Activated naive CD4-positive, alpha-beta T cell treated with anti-CD3 and anti-CD28 coated beads, Interleukin-2, amount 50 U/mL, for 72 hours (primary cell): Measurements from ENCODE around the gene ATG5. TPM values are rescaled to one million over a fixed set of nuclear protein-coding genes. Genes with fewer than 3 reads are reported as not detected.

ENCODE experiments used
- ATAC-seq, 2 donors: fragments of 150-1000 bp; cut with Tn5 transposase; 2 replicates each; pipeline ENCODE4 v1.10.0; 2021; ENCODE audit warnings: mild to moderate bottlenecking in 2 of 2, moderate library complexity in 2 of 2
- DNase-seq, 2 donors: peaks; one replicate each; pipeline ENCODE4 v3.0.0; 2021 to 2022; ENCODE audit warnings: low spot score in 2 of 2
- H3K27ac Mint-ChIP-seq, 2 donors: one replicate each; pipeline ENCODE4 v1.8.0; 2022; ENCODE audit warnings: mild to moderate bottlenecking in 2 of 2, mixed read lengths in 2 of 2
- H3K36me3 Mint-ChIP-seq, 2 donors: one replicate each; pipeline ENCODE4 v1.8.0; 2022; ENCODE audit warnings: mixed read lengths in 2 of 2
- H3K9me3 Mint-ChIP-seq, 2 donors: one replicate each; pipeline ENCODE4 v1.8.0; 2022; ENCODE audit warnings: mixed read lengths in 2 of 2
- total RNA-seq, 2 donors: library from RNA; stranded (reverse); gene quantifications; one replicate each; pipeline ENCODE4 v1.2.3, GENCODE V29; 2022

The ATG5 gene
- total RNA-seq, 2 donors from 2014 or later = 23.5 to 28.2 TPM

GRCh38 chr6:106186172-106186571 lies 139.4 kb downstream of the ATG5 start:
- peak in 1 of 2 donors; percentile 35 for ATAC-seq
- no peak overlapping the region for H3K27ac Mint-ChIP-seq
- no peaks in the 10 kb centered on the region for H3K9me3 Mint-ChIP-seq
- H3K36me3 Mint-ChIP-seq = peaks cover 0 to 5% of the 10 kb centered on the region in 2 donors
- no peak for DNase-seq

GRCh38 chr6:106185615-106186014 lies 139.9 kb downstream of the ATG5 start:
- DNase-seq (no peak), ATAC-seq (peak; percentile 43 to 68)
- Mint-ChIP-seq H3K9me3 (no peaks in the 10 kb centered on the region), H3K36me3 (peaks cover 0 to 5% of the 10 kb centered on the region in 2 donors), H3K27ac (peak overlapping the region in 1 of 2 donors; percentile 47)

GRCh38 chr6:106184629-106185028 lies 140.9 kb downstream of the ATG5 start:
- no peak for ATAC-seq

GRCh38 chr6:106183430-106183829 lies 142.1 kb downstream of the ATG5 start:
- H3K9me3 Mint-ChIP-seq = no peaks in the 10 kb centered on the region

More at GRCh38 chr6:106184629-106185028, 140.9 kb downstream of the ATG5 start:
- Mint-ChIP-seq H3K9me3 (no peaks in the 10 kb centered on the region), H3K36me3 (peaks cover 0 to 5% of the 10 kb centered on the region in 2 donors), H3K27ac (no peak overlapping the region)
- DNase-seq = no peak

GRCh38 chr6:106182455-106182854 lies 143.1 kb downstream of the ATG5 start:
- H3K36me3 Mint-ChIP-seq = peaks cover 0 to 5% of the 10 kb centered on the region in 2 donors
- no peak overlapping the region for H3K27ac Mint-ChIP-seq
- peak; percentile 27 to 44 for ATAC-seq
- DNase-seq = no peak
- H3K9me3 Mint-ChIP-seq = no peaks in the 10 kb centered on the region

More at GRCh38 chr6:106183430-106183829, 142.1 kb downstream of the ATG5 start:
- DNase-seq = no peak
- Mint-ChIP-seq H3K27ac (no peak overlapping the region), H3K36me3 (peaks cover 0 to 5% of the 10 kb centered on the region in 2 donors)
- no peak for ATAC-seq

- ATAC-seq (peak; percentile 50 to 60), DNase-seq (no peak)
- H3K36me3 Mint-ChIP-seq = peaks cover 0 to 5% of the 10 kb centered on the region in 2 donors
- peaks cover 0 to 3% of the 10 kb centered on the region in 2 donors for H3K9me3 Mint-ChIP-seq
- no peak overlapping the region for H3K27ac Mint-ChIP-seq
These were observed 143.7 kb downstream of the ATG5 start for GRCh38 chr6:106181664-106182418.

- peaks cover 0 to 12% of the 10 kb centered on the region in 2 donors for H3K9me3 Mint-ChIP-seq
- no peak for DNase-seq
- peaks cover 0 to 6% of the 10 kb centered on the region in 2 donors for H3K36me3 Mint-ChIP-seq
- no peak overlapping the region for H3K27ac Mint-ChIP-seq
- ATAC-seq = no peak
These were observed 145.4 kb downstream of the ATG5 start for GRCh38 chr6:106180208-106180607.

GRCh38 chr6:106178900-106179299 lies 146.7 kb downstream of the ATG5 start:
- H3K36me3 Mint-ChIP-seq = peaks cover 0 to 6% of the 10 kb centered on the region in 2 donors
- no peak for ATAC-seq
- DNase-seq = no peak
- H3K9me3 Mint-ChIP-seq = peaks cover 0 to 12% of the 10 kb centered on the region in 2 donors
- H3K27ac Mint-ChIP-seq = no peak overlapping the region

GRCh38 chr6:106177786-106178185 lies 147.8 kb downstream of the ATG5 start:
- H3K9me3 Mint-ChIP-seq = peaks cover 0 to 12% of the 10 kb centered on the region in 2 donors
- ATAC-seq = no peak

GRCh38 chr6:106173124-106173879 lies 152.3 kb downstream of the ATG5 start:
- Mint-ChIP-seq H3K36me3 (peaks cover 0 to 6% of the 10 kb centered on the region in 2 donors), H3K27ac (no peak overlapping the region), H3K9me3 (peaks cover 4 to 12% of the 10 kb centered on the region in 2 donors)
- no peak for DNase-seq
- no peak for ATAC-seq

More at GRCh38 chr6:106177786-106178185, 147.8 kb downstream of the ATG5 start:
- Mint-ChIP-seq H3K27ac (no peak overlapping the region), H3K36me3 (peaks cover 0 to 6% of the 10 kb centered on the region in 2 donors)
- DNase-seq = no peak

- peaks cover 0 to 4% of the 10 kb centered on the region in 2 donors for H3K9me3 Mint-ChIP-seq
- DNase-seq (no peak), ATAC-seq (no peak)
- H3K27ac Mint-ChIP-seq = no peak overlapping the region
- H3K36me3 Mint-ChIP-seq = peaks cover 0 to 5% of the 10 kb centered on the region in 2 donors
These were observed 155.3 kb downstream of the ATG5 start for GRCh38 chr6:106170030-106170791.

GRCh38 chr6:106169517-106169916 lies 156.0 kb downstream of the ATG5 start:
- ATAC-seq (peak; percentile 32 to 55), DNase-seq (no peak)
- peaks cover 0 to 7% of the 10 kb centered on the region in 2 donors for H3K9me3 Mint-ChIP-seq
- no peak overlapping the region for H3K27ac Mint-ChIP-seq
- peaks cover 3 to 9% of the 10 kb centered on the region in 2 donors for H3K36me3 Mint-ChIP-seq

GRCh38 chr6:106168097-106168888 lies 157.3 kb downstream of the ATG5 start:
- no peak overlapping the region for H3K27ac Mint-ChIP-seq
- no peak for ATAC-seq
- peaks cover 6 to 11% of the 10 kb centered on the region in 2 donors for H3K36me3 Mint-ChIP-seq
- no peak for DNase-seq
- peaks cover 0 to 9% of the 10 kb centered on the region in 2 donors for H3K9me3 Mint-ChIP-seq

- H3K36me3 Mint-ChIP-seq = peaks cover 6 to 11% of the 10 kb centered on the region in 2 donors
- DNase-seq = no peak
- H3K27ac Mint-ChIP-seq = peak overlapping the region in 1 of 2 donors; percentile 42
- no peak for ATAC-seq
- H3K9me3 Mint-ChIP-seq = peaks cover 0 to 5% of the 10 kb centered on the region in 2 donors
These were observed 158.3 kb downstream of the ATG5 start for GRCh38 chr6:106167096-106167814.

- no peak for ATAC-seq
These were observed 159.6 kb downstream of the ATG5 start for GRCh38 chr6:106165885-106166485.

More at GRCh38 chr6:106165885-106166485, 159.6 kb downstream of the ATG5 start:
- no peak overlapping the region for H3K27ac Mint-ChIP-seq
- peaks cover 0 to 5% of the 10 kb centered on the region in 2 donors for H3K9me3 Mint-ChIP-seq
- H3K36me3 Mint-ChIP-seq = peaks cover 6 to 11% of the 10 kb centered on the region in 2 donors
- DNase-seq = no peak
